ENCODE data around the gene PDPN.

PDPN gene

DNA sequence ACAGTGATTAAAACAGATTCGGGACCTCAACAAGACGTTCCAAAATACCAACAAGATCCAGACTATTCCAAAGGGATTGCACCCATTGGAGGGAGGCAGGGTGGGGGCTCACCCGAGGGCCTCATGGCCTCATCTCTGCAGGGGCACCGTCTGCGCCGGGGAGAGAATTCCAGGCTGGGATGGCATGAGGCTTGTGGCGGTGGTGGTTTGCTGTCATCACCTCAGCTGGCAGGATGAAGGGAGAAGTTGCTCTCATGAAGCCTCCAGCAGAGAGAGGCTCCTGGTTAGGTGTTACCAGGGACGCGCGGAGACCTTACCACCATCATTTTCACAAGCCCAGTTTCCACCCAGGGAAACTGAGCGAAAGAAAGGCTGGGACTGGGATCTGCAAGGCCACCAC lies 6.7 kb upstream of the PDPN start:
- no peak for DNase-seq (ENCODE audit: low read depth in 2 of 2, low spot score in 1 of 2)

DNA sequence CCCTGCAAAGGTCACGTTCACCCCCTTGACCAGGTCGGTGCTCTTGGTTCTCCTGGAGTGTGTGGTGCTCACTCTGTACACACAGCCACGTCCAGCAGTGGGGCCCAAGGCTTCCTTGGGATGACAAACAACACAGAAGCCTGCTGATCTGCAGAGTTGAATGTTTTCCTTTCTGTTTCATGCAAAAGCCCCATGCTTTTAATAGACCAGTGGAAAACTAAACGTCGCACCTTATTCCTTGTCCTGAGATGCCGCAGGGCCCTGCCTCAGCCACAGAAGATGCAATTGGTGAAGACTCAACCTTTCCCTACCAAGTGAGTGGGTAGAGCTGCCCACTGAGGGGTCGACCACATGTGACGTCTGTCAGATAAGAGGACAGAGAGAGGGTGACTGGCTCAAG lies 5.8 kb upstream of the PDPN start:
- no peak for DNase-seq (ENCODE audit: low read depth in 2 of 2, low spot score in 1 of 2)

DNA sequence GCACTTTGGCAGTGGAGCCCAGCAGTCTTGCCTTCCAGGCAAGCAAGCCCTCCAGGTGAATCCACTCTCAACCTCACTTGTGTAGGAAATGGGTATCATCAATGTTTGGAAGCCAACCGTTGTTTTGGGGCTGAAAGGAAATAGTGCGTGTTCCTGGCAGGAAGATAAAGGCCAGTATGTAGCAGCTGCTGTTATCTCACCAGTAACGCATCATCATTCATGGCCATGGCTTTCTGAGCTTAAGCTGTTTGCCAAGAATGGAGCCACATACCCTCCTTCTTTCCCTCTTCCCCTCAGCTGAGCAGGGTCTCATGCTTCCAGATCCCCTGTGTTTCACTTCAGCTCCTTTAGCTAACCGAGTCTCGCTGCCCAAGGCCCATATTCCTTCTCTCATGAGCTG lies 2.2 kb upstream of the PDPN start:
- DNase-seq (ENCODE audit: low read depth in 2 of 2, low spot score in 1 of 2) = no peak

DNA sequence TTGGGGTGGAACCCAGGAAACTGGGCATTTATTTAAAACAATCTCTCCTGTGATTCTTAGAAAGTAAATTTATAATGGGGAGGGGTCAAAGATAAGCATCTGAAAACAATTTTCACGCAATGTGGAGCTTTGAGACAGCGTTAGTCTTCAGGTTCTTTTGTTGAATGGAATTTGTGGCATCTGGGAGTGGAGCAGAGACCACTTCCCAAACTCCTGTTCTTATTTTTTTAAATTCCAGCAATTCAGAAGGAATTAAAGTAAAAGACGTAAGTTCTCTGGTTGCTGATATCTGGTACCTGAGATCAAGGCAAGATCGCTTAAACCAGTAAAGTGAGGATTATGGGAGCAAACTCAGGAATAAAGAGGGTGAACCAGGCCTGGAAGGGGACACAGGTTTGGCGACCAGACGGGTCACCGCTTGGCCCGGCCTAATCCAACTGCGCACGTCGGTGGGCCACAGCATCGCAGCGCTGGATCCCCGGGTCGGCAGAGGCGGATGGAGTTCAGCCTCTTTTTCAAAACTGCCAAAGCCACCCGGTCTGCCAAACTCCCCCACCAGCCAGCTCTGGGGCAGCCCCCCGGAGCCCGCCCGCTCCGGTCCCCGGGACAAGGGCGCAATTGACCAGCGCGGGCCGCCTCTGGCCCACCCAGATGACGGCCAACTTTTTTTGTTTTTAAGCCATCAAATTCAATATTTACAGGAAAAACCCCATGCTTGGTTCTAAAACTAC lies 754 bp upstream of the PDPN start:
- no peak for DNase-seq (ENCODE audit: low read depth in 2 of 2, low spot score in 1 of 2)

GRCh38 chr1:13583966-13584791 lies 547 bp downstream of the PDPN start:
- DNase-seq (ENCODE audit: low read depth in 2 of 2, low spot score in 1 of 2) = no peak

DNA sequence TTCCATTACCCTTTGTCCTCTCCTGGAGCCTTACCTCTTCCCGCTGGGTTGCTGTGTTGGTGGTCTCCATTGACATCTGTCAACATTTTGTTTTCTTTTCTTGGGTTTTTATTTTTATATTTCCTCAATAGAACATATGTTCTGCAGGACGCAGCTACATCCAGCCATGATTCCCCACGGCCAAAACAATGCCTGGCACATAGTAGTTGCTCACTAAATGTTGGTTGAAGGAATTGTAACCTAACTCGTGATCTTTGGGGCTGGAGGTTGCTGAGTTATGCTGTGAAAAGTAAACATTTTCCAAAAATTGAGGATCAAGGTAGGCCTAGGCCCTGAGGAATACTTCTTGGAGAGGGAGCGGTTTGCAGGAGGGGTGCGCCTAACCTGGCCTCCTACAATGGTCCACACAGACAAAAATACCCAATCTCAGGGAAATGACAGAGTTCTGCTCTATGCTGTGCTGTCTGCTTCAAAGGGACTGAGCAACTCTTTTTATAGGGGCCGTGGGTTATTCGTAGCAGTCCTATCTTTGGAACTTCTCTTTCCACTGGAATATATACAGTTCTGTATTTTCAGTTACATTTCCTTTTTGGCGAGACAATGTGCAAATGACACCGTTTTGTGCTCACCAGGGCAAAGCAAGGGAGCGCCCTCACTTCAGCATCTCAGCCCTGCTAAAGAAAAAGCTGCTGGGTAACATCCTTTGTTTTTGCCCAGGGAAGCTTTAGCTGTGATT lies 1.4 kb downstream of the PDPN start:
- no peak for DNase-seq (ENCODE audit: low read depth in 2 of 2, low spot score in 1 of 2)

- no peak for DNase-seq (ENCODE audit: low read depth in 2 of 2, low spot score in 1 of 2)
Observed at GRCh38 chr1:13585612-13585991, 2.0 kb downstream of the PDPN start.

DNA sequence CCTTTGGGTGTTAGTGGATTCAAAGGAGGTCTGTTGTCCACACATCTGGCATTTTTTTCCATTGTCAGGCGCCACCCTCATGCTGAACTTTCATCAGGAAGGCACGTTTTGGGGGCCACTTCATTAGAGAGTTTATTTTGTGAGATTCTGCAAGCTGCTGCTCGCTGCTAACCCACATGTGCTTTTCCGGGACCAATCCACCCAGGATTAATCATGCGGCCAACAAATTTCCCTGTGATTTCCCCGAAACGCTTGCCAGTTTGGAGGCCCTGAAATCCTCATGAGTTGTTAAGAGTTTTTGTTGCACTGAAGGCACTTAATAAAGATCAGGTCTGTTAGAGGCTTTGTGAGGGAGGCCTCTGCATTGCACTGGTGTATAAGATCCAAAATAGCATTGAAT lies 2.4 kb downstream of the PDPN start:
- DNase-seq (ENCODE audit: low read depth in 2 of 2, low spot score in 1 of 2) = no peak

DNA sequence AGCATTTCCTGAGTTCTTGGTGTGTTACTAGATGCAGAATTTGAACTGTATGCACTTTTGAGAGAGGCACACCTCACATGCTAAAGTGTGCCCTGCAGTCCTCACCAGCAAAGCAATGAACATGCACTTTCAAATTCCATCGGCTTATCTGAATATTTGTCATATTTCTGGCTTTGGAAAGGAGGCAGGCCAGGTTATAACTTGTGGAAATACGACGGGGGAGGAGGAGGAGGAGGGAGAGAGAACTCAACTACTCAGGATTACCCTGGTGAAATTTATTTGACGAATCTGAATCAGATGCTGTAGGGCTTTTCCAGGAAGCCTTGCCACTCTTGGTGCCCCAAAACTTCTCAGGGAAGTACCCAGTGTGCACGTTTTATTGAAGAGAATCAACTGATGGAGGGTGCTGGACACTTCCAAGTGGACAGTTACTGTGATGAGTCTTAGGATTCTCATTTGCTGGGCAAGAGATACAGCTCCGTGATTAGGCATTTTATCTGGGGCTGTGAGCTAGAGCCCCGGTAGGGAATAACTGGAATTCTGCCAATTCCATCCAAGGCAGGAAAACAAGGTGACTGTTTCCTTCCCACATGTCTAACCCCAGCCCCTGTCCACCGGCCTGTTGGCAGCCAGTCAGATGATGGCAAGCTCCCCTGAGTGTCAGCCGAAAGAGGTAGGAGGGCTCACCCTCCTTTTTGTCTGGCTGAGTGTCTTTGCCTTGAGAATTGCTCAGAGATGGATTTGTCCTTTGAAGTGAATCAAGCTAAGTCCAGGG lies 3.8 kb downstream of the PDPN start:
- no peak for DNase-seq (ENCODE audit: low read depth in 2 of 2, low spot score in 1 of 2)

DNA sequence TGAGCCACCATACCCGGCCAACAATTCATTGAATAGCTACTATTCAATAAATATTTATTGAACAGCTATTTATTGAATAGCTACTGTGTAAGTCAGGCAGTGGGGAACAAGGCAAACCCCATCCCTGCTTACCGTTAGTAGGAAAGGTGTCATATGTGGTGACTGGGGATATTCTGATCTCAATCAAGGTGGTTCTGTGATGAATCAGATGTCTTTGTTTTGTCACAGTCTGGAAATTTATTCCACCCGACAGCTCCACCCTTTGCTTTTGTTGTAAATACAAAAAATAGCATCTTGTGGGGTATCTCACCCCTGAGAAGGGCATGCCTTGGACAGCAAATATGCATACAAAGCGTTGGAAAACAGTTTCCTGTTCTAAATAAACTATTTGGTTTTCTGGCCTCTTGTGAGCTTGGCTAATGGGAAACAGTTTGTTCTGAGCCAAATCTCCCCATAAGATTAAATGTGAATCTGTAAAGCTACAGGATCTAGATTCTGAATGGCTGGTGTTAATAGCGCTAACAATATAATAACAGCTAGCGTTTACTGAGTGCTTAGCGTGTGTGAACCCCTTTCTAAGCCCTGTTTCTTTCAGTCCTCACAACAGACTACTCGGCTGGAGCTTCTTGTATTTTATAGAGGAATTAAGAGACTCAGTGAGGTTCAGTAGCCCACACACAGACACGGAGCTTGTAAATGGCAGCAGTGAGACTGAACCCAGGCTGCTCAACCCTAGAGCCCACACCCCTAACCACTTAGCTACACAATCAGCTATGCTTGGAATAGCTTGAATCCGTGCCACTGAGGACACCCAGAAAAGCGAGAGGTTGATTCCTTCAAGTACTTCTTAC lies 5.5 kb downstream of the PDPN start:
- no peak for DNase-seq (ENCODE audit: low read depth in 2 of 2, low spot score in 1 of 2)

GRCh38 chr1:13590486-13590885 lies 6.9 kb downstream of the PDPN start:
- no peak for DNase-seq (ENCODE audit: low read depth in 2 of 2, low spot score in 1 of 2)

DNA sequence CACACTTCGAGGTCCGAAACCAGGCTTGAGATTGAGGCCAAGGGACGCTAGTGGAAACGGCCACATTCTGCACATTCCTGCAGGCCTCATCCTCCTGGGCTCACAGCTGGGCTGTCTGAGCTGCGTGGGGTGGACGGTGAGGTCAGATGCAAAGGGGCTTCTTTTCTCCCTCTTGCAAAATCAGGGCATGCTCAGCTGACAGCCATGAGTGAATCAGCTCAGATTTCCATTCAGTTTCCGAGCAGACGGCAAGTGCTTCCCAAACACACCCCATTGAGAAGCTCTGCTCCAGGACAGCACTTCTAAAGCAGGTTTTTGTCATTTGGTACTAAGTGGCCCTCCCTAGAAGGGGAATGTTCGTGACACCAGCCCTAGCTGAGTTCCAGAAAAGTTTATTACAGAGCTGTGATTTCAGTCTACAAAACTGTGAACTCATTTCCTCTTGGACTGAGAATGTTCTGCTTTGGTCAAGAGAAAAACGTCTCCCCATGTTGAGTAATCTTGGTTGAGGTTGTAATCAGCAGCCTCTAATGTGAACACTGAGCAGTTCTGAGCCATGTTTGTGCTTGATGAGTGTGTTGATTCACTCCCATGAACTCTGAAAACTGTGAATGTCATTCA lies 10.0 kb downstream of the PDPN start:
- DNase-seq (ENCODE audit: low read depth in 2 of 2, low spot score in 1 of 2) = no peak

- no peak for DNase-seq (ENCODE audit: low read depth in 2 of 2, low spot score in 1 of 2)
Observed at GRCh38 chr1:13595411-13595810, 11.8 kb downstream of the PDPN start.

DNA sequence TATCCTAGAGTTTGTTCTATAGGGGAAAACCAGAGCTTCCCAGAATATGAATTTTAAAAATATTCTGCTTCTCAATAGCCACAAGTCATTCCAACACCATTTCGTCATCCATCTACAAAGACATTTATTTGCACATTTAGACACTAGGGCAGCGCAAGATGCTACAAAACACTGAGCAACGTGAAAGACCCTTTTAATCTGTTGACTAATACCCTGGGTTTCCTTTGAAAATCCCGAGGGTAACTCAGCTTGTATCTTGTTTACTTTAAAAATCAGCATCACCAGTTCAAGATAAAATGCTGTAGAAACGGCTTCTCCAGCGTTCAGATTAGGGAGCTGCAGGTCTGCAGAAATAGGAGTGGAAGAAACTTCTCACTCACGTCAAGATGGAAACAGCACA lies 13.5 kb downstream of the PDPN start:
- no peak for DNase-seq (ENCODE audit: low read depth in 2 of 2, low spot score in 1 of 2)

GRCh38 chr1:13600762-13601453 lies 17.3 kb downstream of the PDPN start:
- DNase-seq (ENCODE audit: low read depth in 2 of 2, low spot score in 1 of 2) = no peak

GRCh38 chr1:13604176-13604575 lies 20.5 kb downstream of the PDPN start:
- DNase-seq (ENCODE audit: low read depth in 2 of 2, low spot score in 1 of 2) = no peak

DNA sequence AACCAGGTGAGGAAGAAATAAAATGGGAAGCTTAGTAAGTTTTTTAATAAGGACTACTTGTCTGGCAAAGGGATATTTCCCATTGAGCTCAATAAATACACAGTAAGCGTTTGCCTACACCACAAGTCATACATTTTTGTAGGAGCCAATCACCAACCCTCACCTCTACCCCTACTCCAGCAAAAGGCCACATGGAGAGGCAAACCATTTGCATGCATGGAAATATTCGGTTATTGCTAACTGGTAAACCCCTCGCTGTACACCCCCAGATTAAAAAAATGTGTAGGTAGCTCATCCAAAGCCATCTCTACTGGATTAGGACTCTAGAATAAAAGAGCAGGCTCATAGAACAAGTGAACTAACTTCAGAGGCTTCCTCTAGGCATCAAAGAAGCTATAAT lies 21.1 kb downstream of the PDPN start:
- no peak for DNase-seq (ENCODE audit: low read depth in 2 of 2, low spot score in 1 of 2)

- no peak for DNase-seq (ENCODE audit: low read depth in 2 of 2, low spot score in 1 of 2)
Observed at GRCh38 chr1:13605159-13605558, 21.5 kb downstream of the PDPN start.

DNA sequence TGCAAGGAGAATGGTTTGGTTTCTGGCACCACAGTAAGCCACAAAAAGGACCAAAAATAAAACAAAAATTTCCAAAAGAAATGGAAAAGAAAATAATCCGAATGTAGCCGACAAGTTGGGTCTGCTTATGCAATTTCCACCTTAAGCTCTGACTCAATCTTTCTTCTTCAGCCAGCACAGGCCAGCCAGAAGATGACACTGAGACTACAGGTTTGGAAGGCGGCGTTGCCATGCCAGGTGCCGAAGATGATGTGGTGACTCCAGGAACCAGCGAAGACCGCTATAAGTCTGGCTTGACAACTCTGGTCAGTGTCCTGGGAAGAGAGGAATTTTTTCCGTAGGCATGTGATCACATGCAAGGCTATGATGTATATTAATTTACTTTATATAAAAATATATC lies 23.4 kb downstream of the PDPN start:
- DNase-seq (ENCODE audit: low read depth in 2 of 2, low spot score in 1 of 2) = no peak
